Measurements from ENCODE around the gene UBAC2. TPM values are rescaled to one million over a fixed set of nuclear protein-coding genes. Genes with fewer than 3 reads are reported as not detected.

UBAC2 gene
- total and polyA plus RNA-seq, 2 of the 4 experiments (the other 2 are of a cell fraction): 20.8 to 36.3 TPM

- Histone ChIP-seq H4K5ac (ENCODE audit: low read depth, low read length) (no peak overlapping the region), H2BK20ac (ENCODE audit: low read depth, low read length) (no peak overlapping the region), H2BK5ac (ENCODE audit: low read depth, low read length, poor library complexity, severe bottlenecking) (no peak overlapping the region), H3K36me3 (ENCODE audit: control insufficient read depth, insufficient read depth, low read length) (peaks cover 3% of the 10 kb centered on the region; the same call in 1 of the 2 replicates), H3K56ac (ENCODE audit: extremely low read depth, insufficient read depth, low read length) (no peak overlapping the region), H3K9ac (ENCODE audit: low read depth, low read length) (no peak overlapping the region), H2AFZ (replicated peaks; ENCODE audit: low read length, poor library complexity) (no peak overlapping the region), H2BK120ac (ENCODE audit: low read depth, low read length) (no peak overlapping the region), H3K9me1 (ENCODE audit: insufficient read depth, low read length) (peaks cover 23% of the 10 kb centered on the region), H2AK5ac (ENCODE audit: low read depth, low read length) (no peak overlapping the region), H3K79me1 (ENCODE audit: low read depth in 1 of 2, low read length in 2 of 2) (peaks cover 44 to 62% of the 10 kb centered on the region in 2 experiments), H3K27ac (ENCODE audit: insufficient read depth, low read length) (no peak overlapping the region), H4K91ac (ENCODE audit: insufficient read depth, low read depth, low read length) (no peak overlapping the region), H3K14ac (replicated peaks; ENCODE audit: low read depth, low read length) (no peak overlapping the region), H3K4ac (ENCODE audit: low read depth, low read length) (no peak overlapping the region), H3K9me3 (ENCODE audit: control insufficient read depth, insufficient read depth, low read length) (no peaks in the 10 kb centered on the region), H3K18ac (ENCODE audit: low read depth, low read length) (no peak overlapping the region), H2AK9ac (replicated peaks; ENCODE audit: low read depth, low read length, poor library complexity) (no peak overlapping the region), H3K4me3 (ENCODE audit: insufficient read depth, low read depth, low read length) (no peak overlapping the region), H3K4me1 (ENCODE audit: control insufficient read depth, insufficient read depth, low read length) (peaks cover 9% of the 10 kb centered on the region), H2BK15ac (ENCODE audit: low read depth, low read length) (no peak overlapping the region), H3K23ac (ENCODE audit: low read depth, low read length) (no peak overlapping the region), H4K20me1 (ENCODE audit: insufficient read depth, low read length) (peaks cover 41% of the 10 kb centered on the region), H3K27me3 (ENCODE audit: control insufficient read depth, insufficient read depth, low read length) (no peaks in the 10 kb centered on the region), H3K4me2 (ENCODE audit: low read depth, low read length) (no peak overlapping the region), H4K8ac (ENCODE audit: low read depth in 2 of 2, low read length in 2 of 2) (no peak overlapping the region)
- in situ Hi-C loops (cut with MboI; ENCODE audit: low sequenced_read_pairs) (no loop called here), dilution Hi-C loops (cut with HindIII; ENCODE audit: low sequenced_read_pairs, unreplicated experiment) (no loop called here), intact Hi-C loops (cut with micrococcal nuclease) (no loop called here)
- CTCF ChIA-PET: no interaction called here
- no peak for TF ChIP-seq RAD21 (IDR thresholded peaks at IDR 0.05; ENCODE audit: low read length)
- no peak for TF ChIP-seq RCOR1 (IDR thresholded peaks at IDR 0.05; ENCODE audit: insufficient replicate concordance, low read length)
- no peak for TF ChIP-seq CHD1 (IDR thresholded peaks at IDR 0.05; ENCODE audit: low read depth, low read length)
- no peak for TF ChIP-seq MAFK (IDR thresholded peaks at IDR 0.05; ENCODE audit: low read depth, low read length)
- TF ChIP-seq CEBPB (IDR thresholded peaks at IDR 0.05; ENCODE audit: low read depth, low read length): no peak
- no peak for TF ChIP-seq FOS (IDR thresholded peaks at IDR 0.05; ENCODE audit: low read depth, low read length)
- no peak for TF ChIP-seq NFE2L2 (IDR thresholded peaks at IDR 0.05; ENCODE audit: low read depth, low read length)
- no peak for TF ChIP-seq MXI1 (IDR thresholded peaks at IDR 0.05; ENCODE audit: borderline replicate concordance, low read depth, low read length)
- no peak for TF ChIP-seq MAZ (IDR thresholded peaks at IDR 0.05; ENCODE audit: borderline replicate concordance, low read depth, low read length)
- TF ChIP-seq, protein P1, sequence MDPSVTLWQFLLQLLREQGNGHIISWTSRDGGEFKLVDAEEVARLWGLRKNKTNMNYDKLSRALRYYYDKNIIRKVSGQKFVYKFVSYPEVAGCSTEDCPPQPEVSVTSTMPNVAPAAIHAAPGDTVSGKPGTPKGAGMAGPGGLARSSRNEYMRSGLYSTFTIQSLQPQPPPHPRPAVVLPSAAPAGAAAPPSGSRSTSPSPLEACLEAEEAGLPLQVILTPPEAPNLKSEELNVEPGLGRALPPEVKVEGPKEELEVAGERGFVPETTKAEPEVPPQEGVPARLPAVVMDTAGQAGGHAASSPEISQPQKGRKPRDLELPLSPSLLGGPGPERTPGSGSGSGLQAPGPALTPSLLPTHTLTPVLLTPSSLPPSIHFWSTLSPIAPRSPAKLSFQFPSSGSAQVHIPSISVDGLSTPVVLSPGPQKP (IDR thresholded peaks at IDR 0.05; ENCODE audit: borderline replicate concordance, low read depth, low read length): no peak
- no peak for TF ChIP-seq CTCF (conservative IDR thresholded peaks at IDR 0.05; ENCODE audit: low read depth, low read length)
- TF ChIP-seq USF2 (IDR thresholded peaks at IDR 0.05; ENCODE audit: low read depth, low read length): no peak
- no peak for TF ChIP-seq RFX5 (IDR thresholded peaks at IDR 0.05; ENCODE audit: low read depth, low read length)
- no peak for TF ChIP-seq BHLHE40 (IDR thresholded peaks at IDR 0.05; ENCODE audit: low read depth, low read length)
- TF ChIP-seq POLR2A (IDR thresholded peaks at IDR 0.05; ENCODE audit: low read depth, low read length): no peak
- no peak for TF ChIP-seq SMC3 (IDR thresholded peaks at IDR 0.05; ENCODE audit: low read depth, low read length)
- DNase-seq: no peak
- POLR2A ChIA-PET (ENCODE audit: unreplicated experiment): no interaction called here
- ATAC-seq (ENCODE audit: low read depth): no peak
- BruUV-seq (replicated peaks): no TSS peak
- WGBS, 2 experiments (ENCODE audit: extremely low coverage in 2 of 2, insufficient read length in 1 of 2): 83% methylated on average over 1 of the region's 2 CpGs; no CpG with 5 or more reads in 1 of the 2 experiments
These were observed 23.4 kb downstream of the UBAC2 start for GRCh38 chr13:99224021-99224420.

Measured in IMR-90 (cell line).